Stomach (tissue), 4 donors: Measurements from ENCODE around the gene ADCY9.

Source experiments
- CTCF ChIP-seq, 7 experiments: fragments of 450-650 bp in 4 of 7; fragments of 200-600 bp in 3 of 7; sonication (generic) in 3 of 7; IDR thresholded peaks; one replicate each; pipeline ENCODE4 v1.5.1; 2016 to 2019; ENCODE audit warnings: antibody characterized with exemption in 7 of 7, control low read depth in 2 of 7, mild to moderate bottlenecking in 1 of 7
- POLR2A ChIP-seq, 4 donors: fragments of 450-650 bp; IDR thresholded peaks; one replicate each; pipeline ENCODE4 v1.6.1; 2016; ENCODE audit warnings: antibody characterized with exemption in 4 of 4, control low read depth in 2 of 4, mild to moderate bottlenecking in 1 of 4, moderate library complexity in 1 of 4
- POLR2AphosphoS5 ChIP-seq, 3 donors: sonication (generic); formaldehyde crosslinking; IDR thresholded peaks; one replicate each; pipeline ENCODE4 v1.6.1; 2016; ENCODE audit warnings: antibody characterized with exemption in 3 of 3

DNA sequence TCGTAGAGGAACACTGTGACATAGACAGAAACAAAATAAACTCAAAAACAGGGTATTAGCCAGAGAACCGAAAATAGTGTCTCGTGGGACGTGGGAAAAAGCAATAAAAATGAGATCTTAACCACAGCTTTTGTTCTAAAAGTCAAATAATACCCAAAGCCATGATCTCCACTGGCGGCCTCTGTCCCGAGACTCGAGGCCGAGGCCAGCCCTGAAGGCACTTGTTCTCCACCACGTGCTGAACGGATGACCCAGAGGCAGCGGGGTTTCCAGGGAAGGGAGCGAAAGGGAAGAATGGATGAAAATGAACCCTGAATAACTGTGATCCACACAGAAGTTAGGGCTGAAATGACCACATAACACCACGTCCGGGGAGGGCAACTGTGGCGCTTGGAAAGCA lies 150.9 kb downstream of the ADCY9 start:
- TF ChIP-seq POLR2A (IDR thresholded peaks at IDR 0.05) (no peak), CTCF (IDR thresholded peaks at IDR 0.05) (no peak), POLR2AphosphoS5 (IDR thresholded peaks at IDR 0.05) (no peak)
